HL-60 (cell line): ENCODE measurements around the gene GMDS.

ENCODE experiments used
- GABPA ChIP-seq: IDR thresholded peaks from 2 replicates; pipeline ENCODE4 v1.6.1; 2012; ENCODE audit warnings: low read depth
- POLR2AphosphoS5 ChIP-seq: IDR thresholded peaks from 2 replicates; pipeline ENCODE4 v1.6.1; 2012; ENCODE audit warnings: low read depth
- SPI1 ChIP-seq: IDR thresholded peaks from 2 replicates; pipeline ENCODE4 v1.6.1; 2012; ENCODE audit warnings: low read depth, mild to moderate bottlenecking, borderline replicate concordance
- TF ChIP-seq, protein P1 (sequence below): IDR thresholded peaks from one replicate; pipeline ENCODE4 v1.5.1; 2011; ENCODE audit warnings: low read length, control low read depth, inconsistent platforms; ENCODE audit not compliant: insufficient read depth
- TF ChIP-seq, protein P2 (sequence below): IDR thresholded peaks from 2 replicates; pipeline ENCODE4 v1.6.1; 2012; ENCODE audit warnings: low read depth; ENCODE audit not compliant: insufficient replicate concordance

DNA sequence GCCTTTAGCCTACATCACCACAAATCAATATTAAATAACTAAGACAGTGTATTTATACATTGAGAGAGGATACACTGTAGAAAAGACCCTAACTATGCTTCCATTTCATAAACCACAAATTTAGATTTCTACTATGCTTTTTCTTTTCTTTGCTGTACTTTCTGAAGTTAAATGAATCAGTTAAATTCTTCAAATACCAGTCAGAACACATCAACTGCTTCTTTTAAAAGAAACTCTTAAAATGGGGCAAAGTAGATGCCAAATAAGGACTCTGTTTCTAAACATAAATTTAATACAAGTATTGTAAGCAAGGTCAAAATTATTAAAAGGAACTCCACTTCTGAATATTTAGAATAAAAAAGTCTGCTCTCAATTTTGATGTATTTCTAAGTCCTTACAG, 76.9 kb downstream of the GMDS start:
- TF ChIP-seq, protein P1, sequence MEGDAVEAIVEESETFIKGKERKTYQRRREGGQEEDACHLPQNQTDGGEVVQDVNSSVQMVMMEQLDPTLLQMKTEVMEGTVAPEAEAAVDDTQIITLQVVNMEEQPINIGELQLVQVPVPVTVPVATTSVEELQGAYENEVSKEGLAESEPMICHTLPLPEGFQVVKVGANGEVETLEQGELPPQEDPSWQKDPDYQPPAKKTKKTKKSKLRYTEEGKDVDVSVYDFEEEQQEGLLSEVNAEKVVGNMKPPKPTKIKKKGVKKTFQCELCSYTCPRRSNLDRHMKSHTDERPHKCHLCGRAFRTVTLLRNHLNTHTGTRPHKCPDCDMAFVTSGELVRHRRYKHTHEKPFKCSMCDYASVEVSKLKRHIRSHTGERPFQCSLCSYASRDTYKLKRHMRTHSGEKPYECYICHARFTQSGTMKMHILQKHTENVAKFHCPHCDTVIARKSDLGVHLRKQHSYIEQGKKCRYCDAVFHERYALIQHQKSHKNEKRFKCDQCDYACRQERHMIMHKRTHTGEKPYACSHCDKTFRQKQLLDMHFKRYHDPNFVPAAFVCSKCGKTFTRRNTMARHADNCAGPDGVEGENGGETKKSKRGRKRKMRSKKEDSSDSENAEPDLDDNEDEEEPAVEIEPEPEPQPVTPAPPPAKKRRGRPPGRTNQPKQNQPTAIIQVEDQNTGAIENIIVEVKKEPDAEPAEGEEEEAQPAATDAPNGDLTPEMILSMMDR: no peak
- TF ChIP-seq GABPA (no peak), POLR2AphosphoS5 (no peak), SPI1 (no peak)
- TF ChIP-seq, protein P2, sequence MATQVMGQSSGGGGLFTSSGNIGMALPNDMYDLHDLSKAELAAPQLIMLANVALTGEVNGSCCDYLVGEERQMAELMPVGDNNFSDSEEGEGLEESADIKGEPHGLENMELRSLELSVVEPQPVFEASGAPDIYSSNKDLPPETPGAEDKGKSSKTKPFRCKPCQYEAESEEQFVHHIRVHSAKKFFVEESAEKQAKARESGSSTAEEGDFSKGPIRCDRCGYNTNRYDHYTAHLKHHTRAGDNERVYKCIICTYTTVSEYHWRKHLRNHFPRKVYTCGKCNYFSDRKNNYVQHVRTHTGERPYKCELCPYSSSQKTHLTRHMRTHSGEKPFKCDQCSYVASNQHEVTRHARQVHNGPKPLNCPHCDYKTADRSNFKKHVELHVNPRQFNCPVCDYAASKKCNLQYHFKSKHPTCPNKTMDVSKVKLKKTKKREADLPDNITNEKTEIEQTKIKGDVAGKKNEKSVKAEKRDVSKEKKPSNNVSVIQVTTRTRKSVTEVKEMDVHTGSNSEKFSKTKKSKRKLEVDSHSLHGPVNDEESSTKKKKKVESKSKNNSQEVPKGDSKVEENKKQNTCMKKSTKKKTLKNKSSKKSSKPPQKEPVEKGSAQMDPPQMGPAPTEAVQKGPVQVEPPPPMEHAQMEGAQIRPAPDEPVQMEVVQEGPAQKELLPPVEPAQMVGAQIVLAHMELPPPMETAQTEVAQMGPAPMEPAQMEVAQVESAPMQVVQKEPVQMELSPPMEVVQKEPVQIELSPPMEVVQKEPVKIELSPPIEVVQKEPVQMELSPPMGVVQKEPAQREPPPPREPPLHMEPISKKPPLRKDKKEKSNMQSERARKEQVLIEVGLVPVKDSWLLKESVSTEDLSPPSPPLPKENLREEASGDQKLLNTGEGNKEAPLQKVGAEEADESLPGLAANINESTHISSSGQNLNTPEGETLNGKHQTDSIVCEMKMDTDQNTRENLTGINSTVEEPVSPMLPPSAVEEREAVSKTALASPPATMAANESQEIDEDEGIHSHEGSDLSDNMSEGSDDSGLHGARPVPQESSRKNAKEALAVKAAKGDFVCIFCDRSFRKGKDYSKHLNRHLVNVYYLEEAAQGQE: no peak
